ENCODE measurements around the gene NAA20.
A peak's percentile ranks its signal among the peaks of the same experiment; 100 is the strongest.

Gene NAA20, protein sequence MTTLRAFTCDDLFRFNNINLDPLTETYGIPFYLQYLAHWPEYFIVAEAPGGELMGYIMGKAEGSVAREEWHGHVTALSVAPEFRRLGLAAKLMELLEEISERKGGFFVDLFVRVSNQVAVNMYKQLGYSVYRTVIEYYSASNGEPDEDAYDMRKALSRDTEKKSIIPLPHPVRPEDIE

DNA sequence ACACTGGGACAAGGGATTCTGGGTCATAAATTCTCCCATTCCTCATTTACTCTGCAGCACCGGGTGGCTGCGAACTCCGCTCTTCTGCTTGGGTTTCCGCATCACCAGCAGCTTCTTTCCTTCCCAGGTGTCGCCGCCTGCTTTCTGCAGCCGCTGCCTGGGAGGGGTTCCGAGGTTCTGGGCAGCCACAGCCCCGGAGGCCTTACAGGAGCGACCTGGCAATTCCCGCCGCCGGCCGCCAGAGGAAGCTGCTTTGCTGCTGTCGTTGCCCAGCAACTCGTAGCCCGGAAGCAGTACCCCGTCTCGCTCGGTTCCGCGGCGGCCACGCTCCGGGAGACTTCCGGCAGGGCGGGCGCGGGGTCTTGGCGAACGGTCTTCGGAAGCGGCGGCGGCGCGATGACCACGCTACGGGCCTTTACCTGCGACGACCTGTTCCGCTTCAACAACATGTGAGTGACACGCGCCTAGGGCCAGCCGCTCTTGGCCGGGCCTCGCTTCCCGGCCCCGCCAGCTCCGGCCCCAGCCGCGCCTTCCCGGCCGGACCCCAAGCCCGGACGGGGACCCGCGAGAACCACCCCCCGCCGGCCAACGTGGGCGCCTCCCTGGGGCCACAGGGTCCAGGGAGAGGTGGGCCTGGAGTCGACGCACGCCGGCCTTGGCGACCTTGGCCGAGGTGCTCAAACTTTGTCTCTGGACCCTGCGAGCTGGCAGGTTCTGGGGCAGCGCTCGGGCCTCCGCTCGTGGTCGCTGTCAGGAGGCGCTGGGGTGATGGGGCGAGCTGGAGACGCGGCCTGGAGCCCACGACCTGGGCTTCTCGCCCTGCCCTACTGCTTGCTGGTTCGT, at the start of gene NAA20:
TSS of gene NAA20 (plus strand) at position 362 of the 843 bp plus-strand sequence. CDS start at position 397, 35 bp downstream.
- DNase-seq (ENCODE audit: low read depth): peak; percentile 82

DNA sequence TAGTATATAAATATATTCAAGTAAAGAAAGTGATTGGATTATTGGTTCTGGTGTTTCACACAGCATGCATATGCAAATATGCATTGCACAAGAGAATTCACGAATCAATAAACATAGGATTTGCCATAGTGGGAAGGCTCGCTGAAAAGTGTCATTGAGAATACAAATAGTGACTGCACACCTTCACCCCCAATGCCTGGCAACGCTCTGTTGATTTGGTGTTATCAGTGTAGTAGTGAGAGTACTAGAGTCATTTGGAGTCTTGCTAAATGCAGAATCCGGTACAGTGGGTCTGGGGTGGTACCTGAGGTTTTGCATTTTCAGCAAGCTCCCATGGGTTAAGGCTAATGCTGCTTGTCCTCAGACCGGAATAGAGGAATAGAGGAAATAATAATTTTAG, 49.7 kb upstream of the NAA20 start:
- no peak for DNase-seq (ENCODE audit: low read depth)

DNA sequence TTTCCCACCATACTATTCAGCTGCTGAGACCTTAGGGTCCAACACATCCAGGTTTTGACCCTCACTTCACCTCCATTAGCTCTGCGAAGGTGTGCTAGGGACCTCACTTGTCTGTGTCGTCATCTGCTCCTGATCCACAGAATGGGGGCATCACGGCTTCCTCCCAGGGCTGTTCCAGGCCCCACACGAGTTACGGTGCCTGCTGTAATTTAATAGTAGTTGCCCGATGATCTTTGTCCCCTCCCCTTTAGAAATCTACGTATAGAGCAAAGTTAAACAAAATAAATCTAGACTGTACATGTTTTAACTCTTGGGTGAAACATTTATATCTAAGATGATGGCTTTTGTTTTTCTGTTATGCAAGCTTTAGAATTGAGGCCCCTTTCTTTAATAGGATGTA, 49.1 kb upstream of the NAA20 start:
- no peak for DNase-seq (ENCODE audit: low read depth)

DNA sequence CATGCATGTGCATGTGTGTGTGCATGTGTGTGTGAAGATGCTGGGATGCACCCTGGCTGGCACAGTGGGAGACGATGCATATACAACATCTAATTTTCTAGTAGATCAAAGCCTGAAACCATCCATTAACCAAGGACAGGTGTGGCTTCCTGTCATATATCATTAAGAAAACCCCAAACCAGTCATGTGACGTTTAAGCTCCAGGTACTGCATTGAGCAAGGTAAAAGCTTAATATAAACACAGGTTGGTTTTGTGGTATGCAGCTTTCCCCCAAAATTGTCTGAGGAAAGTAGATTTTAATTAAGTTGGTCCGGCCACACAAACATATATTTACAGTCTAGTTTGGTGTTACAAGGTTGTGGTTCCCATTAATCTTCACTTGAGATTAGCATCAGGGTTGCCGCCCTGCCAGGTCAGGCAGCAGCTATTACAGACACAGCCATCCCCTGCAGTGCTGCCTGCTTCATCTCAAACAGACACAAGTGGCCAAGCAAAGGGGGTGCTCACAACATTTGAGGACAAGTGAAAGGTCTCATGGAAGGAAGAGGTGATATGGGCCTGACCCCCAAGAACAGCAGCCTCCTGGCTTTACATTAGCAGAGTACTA, 48.6 kb upstream of the NAA20 start:
- DNase-seq (ENCODE audit: low read depth): no peak

DNA sequence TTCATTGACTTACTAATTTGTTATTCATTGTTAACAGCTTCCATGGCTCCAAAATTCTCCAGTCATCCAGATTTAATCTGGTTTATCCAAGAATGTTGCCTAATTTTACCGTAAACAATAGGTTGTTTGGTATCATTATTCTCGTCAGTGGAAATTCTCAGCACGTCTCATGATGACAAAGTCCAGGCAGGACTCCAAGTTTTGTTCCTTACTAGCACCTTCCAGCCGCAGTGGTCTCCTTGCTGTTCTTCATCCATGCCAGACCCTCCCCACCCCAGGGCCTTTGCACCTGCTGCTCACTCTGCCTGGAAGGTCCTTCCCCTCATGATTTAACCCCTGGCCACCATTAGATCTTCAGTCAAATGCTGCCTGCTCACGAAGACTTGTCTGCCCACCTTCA, 48.1 kb upstream of the NAA20 start:
- no peak for DNase-seq (ENCODE audit: low read depth)

DNA sequence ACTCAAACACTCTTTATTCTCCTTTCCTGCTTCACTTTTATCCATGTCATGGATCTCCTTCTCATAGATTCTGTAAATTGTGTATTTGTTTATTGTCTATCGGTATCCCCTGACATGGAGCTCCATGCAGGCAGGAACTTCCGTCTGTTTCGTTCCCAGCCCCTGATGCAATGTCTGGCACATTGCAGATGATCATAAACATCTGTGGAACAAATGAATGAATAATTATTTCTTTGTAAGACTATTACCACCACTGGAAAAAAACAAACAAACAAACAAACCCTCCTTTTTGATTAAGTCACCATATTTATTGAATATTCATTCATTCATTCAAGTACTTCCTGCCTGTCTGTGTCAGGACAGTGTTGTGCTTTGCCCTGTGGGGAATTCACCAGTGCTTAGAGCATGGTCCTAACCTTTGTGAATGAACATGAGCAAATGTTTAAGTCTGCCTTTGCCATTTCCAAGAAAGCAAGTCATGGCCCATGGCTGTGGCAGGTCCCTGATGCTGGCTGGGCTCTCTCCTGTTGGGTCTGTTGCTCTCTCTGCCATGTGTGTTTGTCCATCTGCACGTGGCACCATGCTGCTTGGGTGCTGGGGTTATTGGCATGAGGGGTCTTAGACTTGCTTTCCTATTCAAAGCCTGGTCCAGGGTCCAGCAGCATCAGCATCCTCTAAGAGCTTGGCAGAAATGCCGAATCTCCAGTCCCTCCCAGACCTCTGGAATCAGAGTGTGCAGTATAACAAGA, 47.5 kb upstream of the NAA20 start:
- DNase-seq (ENCODE audit: low read depth): no peak

DNA sequence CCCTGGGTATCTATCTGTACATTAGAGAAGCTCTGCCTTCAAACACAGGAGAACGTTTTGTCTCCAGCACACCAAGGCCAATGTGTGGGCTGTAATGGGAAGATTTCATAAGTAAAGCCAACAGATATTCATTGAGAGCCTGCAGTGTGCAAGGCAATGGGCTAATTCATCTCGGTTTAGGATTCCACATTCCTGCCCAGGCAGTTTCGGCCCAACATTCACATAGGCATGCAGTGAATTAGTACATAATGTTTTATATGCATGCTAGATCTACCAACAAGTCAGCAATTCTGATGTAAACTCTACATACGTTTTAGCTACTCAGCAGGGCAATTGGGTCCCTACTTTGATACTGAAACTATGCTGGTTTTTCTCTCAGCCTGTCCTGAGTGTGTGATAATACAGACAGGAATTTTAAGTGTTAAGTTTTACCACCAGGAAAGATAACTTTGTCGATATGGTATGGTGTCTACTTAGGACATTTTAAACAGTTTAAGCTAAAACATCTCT, 46.9 kb upstream of the NAA20 start:
- no peak for DNase-seq (ENCODE audit: low read depth)

DNA sequence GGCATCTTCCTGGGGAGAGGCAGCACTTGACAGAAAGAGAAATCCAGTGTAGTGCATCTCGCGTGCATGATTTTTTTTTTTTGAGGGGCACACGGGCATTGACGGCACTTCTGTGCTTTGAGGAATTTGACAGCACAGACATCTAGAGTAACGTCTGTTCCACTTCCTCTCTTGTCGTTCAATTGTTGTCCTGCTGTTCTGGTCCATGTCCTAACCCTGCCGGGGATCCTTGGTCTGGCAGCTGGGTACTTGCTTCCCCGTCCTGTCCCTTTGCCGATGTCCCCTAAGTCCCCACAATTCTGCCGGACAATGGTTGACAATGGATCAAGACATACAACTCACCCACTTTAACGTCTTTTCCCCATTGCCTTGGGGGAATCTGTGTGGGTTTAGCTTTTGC, 46.0 kb upstream of the NAA20 start:
- DNase-seq (ENCODE audit: low read depth): no peak

DNA sequence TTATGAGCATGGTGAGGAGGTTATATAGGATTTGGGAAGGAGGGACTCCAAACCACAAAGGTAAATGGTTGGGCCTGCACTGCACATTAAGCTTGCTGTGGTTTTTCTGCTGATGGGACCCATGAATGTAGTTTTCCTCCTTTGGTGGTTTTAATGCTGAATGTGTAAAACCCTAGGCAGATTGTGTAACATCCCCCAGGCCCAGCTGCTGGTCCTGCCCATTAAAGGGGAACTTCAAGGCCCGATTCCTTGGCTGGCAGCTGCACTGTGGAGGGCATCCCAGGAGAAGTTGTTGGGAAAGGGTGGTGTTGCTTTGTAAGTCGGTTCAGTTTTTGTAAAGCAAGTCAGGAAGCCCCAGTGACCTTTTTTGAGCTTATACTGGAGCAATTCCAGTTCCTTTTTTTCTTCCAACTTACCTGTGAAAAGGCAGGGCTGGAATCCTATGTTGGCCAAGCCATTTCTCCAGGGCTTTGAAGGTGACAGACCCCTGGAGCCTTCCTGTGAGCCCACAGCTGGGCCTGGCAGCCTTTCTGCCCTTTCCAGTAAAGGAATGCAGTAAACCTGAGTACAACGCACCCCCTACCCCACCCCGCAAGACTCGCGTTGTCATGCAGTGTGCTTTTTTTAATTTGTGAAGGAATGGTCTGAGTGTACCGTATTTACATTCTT, 43.1 kb upstream of the NAA20 start:
- no peak for DNase-seq (ENCODE audit: low read depth)

DNA sequence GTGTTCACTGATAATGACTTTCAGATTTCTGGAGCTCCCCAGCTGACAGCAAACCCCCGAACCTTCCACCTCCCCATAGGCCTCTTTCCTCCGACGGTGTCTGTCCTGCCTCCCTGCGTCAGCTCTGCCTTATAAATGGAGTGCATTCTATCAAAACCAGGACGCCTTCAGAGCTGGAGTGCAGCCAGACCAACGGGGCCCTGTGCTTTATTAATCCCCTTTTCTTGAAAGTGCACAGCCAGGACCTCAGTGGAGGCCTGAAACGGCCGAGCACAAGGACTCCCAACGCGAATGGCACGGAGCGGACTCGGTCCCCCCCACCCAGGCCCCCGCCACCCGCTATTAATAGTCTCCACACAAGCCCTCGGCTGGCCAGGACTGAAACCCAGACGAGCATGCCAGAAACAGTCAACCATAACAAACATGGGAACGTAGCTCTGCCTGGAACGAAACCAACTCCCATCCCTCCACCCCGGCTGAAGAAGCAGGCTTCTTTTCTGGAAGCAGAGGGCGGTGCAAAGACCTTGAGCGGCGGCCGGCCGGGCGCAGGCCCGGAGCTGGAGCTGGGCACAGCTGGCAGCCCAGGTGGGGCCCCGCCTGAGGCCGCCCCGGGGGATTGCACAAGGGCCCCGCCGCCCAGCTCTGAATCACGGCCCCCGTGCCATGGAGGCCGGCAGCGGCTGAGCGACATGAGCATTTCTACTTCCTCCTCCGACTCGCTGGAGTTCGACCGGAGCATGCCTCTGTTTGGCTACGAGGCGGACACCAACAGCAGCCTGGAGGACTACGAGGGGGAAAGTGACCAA, 42.3 kb upstream of the NAA20 start:
- no peak for DNase-seq (ENCODE audit: low read depth)

DNA sequence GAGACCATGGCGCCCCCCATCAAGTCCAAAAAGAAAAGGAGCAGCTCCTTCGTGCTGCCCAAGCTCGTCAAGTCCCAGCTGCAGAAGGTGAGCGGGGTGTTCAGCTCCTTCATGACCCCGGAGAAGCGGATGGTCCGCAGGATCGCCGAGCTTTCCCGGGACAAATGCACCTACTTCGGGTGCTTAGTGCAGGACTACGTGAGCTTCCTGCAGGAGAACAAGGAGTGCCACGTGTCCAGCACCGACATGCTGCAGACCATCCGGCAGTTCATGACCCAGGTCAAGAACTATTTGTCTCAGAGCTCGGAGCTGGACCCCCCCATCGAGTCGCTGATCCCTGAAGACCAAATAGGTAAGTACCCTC, 41.7 kb upstream of the NAA20 start:
- DNase-seq (ENCODE audit: low read depth): no peak

DNA sequence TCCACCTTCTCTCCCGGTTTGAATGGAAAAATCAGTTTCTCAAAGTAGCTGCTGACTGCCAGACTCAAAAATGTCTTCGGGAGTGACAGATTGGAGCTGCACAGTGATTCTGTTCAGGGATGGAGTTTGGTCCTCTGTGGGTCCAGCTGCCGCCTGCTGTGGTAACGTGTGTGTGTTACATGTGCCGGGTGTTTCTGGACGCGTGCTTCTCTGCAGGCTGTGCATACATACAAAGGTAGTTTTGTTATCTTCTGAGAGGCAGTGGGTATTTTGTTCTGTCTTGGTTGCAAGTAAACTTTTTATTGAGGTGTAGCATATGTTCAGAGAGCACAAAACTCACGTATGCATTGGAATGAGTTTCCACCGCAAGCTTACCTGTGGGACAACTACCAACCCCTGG, 41.3 kb upstream of the NAA20 start:
- DNase-seq (ENCODE audit: low read depth): no peak

DNA sequence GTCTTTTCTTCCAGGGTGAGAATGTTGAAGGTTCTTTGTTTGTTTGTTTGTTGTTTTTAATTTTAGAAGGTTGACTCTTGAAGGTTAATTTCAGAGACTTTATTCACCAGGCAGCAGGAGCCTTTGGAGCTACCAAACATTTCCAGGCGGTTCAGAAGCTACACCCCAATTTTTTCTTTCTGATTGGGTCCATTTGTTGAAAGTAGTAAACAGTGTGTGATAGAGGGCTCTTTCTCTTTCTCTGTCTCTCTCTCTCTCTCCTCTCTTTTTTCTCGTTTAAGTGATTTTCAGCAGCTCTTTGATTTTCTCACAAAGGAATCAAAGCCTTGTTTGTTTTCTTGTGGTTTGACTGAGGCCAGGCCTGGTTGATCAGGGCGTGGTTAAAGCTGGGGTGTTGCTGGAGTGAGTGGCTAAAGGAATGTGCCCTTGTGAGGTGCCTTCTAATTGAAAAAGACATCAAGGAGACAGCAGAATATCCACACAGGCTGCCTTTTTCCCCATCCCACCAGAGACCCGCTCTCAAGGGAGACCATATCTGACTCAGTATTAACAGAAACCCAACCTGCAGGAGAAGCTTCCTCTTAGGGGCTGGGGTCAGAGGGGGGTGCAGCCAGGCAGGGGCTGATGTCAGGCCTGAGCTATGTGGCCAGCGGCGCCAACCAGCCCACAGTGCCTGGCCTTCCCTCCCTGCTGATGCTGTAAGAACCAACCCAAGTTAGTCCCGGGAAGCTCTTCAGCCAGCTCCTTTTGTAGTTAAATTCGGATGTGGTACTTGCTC, 40.4 kb upstream of the NAA20 start:
- no peak for DNase-seq (ENCODE audit: low read depth)

DNA sequence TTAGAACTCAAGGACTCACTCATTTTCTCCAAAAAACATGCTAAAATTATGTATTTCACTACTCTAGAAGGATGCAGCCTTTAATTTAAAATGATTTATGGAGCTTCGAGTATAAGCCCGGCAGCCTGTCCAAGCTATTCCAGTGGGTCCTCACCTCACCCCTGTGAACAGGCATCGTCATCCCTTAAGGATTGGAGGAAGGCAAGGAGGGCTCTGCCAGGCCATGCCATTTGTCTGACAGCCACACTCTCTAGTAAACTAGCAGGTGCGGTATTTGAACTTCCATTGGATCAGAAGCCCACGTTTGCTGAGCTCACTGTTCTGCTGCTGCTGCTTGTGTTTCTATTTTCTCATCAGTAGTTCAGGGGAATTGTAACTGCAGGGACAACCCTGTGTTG, 39.8 kb upstream of the NAA20 start:
- DNase-seq (ENCODE audit: low read depth): no peak

DNA sequence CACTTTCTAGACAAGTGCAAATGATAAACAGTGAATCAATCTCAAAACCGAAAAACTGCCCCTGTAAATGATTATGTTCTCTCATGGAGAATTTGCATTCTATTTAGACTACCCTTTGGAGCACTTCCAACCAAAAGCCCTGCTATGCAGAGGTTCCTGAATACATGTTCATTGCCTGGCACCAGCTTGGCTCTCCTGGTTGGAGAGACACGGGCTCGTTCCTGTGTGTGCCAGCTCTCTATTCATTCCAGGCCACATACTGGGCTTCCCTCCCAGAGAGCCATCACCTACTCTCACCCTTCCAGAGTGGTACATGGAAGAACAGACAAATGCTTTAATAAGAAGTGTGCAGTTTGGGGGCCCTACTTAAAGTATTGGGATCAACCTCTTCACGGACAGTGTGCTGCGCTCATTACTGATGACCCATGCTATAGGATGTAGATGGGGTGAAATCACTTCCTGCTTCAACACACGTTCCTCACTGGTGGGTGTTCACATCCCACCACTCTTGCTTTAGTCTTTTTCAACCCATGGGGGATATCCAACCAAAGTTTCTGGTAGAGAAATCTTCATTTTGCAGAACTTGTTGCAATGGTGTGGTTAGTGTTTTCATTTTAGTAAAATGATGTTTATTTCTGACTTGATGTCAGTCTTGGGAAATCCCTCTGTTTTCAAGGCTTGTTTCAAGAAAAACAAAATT, 38.5 kb upstream of the NAA20 start:
- DNase-seq (ENCODE audit: low read depth): no peak

DNA sequence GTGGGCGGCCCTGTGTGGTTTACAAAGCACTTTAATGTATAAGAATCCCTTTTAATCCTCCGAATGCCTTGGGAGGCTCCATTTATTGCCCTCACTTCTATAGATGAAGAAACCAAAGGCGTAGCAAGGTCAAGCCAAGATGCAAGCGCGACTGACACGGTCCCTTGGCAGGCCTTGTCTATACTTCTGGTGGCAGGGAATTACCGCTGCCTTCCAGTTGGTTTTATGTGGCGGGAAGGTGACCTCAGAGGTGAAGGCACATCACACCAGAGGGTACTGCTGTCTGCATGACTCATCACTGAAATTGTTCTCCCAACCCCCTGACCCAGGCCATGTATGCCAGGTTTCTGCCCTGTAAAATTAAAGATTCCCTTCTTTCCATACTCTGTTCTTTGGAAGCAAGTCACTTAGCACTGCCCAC, 36.1 kb upstream of the NAA20 start:
- no peak for DNase-seq (ENCODE audit: low read depth)

DNA sequence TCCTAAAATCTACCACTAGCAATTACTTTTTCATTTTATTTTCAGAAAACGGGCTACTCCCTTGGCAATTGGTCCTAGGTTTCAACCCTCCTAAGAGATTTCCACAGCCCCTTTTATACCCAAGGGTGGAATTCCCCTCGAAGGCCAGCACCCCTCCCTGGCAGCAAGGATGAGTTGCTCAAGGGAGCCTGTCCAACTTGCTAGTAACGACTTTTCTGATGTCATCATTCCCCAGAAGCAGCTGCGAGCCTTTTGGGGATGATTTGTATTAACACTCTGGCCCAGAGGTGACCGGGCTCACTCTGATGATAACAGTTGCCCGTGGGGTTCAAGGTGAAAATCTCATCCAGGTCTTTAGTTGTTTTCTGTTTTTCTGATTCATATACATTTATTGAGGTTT, 30.7 kb upstream of the NAA20 start:
- DNase-seq (ENCODE audit: low read depth): no peak

DNA sequence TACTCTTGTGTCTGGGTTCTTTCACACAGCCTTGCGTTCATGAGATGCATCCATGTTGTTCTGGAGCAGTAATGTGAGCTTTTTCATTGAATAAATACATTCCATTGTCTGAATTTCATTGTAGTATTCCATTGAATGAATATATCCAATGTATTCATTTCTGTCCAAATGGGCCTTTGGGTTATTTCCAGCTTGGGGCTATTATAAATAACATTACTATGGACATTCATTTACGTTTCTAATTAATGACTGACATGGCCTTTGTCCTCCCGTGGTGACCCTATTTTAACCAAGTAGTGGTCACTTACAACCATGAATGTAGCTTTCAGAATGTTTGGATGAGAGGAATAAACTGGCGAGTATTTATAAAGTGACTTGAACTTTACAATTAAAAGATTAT, 30.1 kb upstream of the NAA20 start:
- DNase-seq (ENCODE audit: low read depth): no peak

DNA sequence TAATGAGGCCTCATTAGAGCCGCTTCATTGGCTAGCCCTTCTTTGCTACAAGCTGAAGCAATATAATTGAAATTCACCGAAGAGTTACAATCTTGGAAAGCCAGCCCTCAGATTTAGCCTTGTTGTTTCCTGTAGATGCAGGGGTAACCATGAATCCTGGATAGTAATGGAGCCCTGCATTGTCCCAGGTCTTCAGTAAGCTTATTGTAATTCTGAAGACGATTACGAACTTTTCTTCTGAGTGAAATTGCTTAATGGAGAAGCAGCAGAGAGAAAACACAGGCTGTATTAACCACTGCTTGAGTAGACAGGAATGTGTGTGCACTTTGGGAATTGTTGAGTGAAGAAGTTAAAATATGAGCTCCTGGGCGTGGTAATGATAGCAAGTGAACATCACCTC, 26.3 kb upstream of the NAA20 start:
- DNase-seq (ENCODE audit: low read depth): no peak

DNA sequence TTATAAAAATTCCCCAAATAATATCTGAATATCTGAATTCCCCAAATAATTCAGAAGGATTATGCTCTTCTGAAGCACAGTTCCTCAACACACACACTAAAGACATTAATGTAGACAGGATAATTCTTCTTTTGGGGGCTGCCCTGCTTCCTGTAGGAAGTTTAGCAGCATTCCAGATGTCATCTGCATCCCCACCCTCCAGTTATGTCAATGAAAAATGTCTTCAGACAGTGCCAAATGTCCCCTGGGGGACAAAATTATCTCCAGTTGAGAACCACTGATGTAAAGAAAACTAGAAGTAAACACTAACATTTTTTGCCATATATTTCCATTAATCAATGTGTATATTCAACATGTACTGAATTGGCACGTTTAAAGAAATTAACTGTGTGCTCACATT, 25.9 kb upstream of the NAA20 start:
- DNase-seq (ENCODE audit: low read depth): no peak

Data from activated T-helper 1 cell treated with Interleukin-2 at 50 U/mL for 16 hours (primary cell).